NT2/D1 (cell line): ENCODE results near the gene GNG13.

Source experiments
- SUZ12 ChIP-seq: IDR thresholded peaks from 2 replicates; pipeline ENCODE4 v1.6.1; 2011; ENCODE audit not compliant: insufficient read length, insufficient read depth; ENCODE audit errors: extremely low read depth
- YY1 ChIP-seq: IDR thresholded peaks from 2 replicates; pipeline ENCODE4 v1.6.1; 2011; ENCODE audit not compliant: insufficient read length, insufficient read depth
- ZNF274 ChIP-seq: IDR thresholded peaks from 2 replicates; pipeline ENCODE4 v1.6.1; 2011; ENCODE audit warnings: mild to moderate bottlenecking, low read depth, low read length

DNA sequence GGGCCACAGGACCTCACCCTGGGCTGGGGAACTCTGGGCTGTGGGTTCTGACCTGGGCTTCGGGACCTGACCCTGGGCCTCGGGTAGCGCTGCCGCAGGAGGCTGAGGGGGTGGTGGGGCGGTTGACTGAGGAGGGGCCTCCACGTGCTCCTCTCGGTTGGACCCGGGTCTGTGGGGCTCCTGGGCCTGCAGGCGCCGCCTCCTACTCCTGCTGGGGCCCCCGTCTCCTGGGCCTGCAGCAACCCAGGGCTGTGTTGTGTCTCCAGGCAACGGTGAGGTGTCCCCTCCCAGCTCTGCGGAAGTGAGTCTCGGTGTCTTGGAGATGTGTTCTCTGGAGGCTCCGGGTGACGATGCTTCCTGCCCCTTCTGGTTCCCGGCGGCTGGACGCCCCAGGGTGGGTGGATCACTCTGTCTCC lies 41.5 kb upstream of the GNG13 start:
- no peak for TF ChIP-seq YY1
- TF ChIP-seq SUZ12 = no peak
- no peak for TF ChIP-seq ZNF274
